HG02943 (cell line): ENCODE data around the gene POTEI.
"Not testable (repeated sequence)": the region's sequence is repeated elsewhere in the genome, so short reads cannot be mapped to it uniquely, and the experiment has no call there.

Source experiments
- ATAC-seq: cut with Tn5 transposase; IDR thresholded peaks from one replicate; pipeline ENCODE4 v1.9.1; 2021; ENCODE audit warnings: mild to moderate bottlenecking, low read depth, moderate library complexity; ENCODE audit not compliant: unreplicated experiment

POTEI gene

DNA sequence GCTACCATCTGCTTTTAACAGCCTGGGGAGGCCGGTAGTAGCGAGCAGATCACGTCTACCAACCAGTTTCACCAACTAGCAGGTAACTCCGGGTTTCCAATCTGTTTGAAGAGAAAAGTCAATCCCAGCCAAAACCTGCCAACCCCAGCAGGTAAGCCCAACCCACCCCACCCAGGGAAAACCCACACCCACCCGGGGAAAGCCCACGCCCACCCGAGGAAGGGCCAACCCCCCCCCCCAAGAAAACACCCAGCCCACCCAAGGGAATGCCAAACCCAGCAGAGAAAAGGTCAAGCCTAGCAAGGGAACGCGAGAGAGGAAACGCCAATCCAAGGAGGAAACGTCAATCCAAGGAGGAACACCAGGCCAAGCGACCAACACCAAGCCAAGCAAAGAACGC is at the start of gene POTEI:
TSS of gene POTEI (minus strand) at position 101 of the 400 bp plus-strand sequence. CDS start at position 8, 93 bp downstream.
- ATAC-seq, result not testable (repeated sequence)

DNA sequence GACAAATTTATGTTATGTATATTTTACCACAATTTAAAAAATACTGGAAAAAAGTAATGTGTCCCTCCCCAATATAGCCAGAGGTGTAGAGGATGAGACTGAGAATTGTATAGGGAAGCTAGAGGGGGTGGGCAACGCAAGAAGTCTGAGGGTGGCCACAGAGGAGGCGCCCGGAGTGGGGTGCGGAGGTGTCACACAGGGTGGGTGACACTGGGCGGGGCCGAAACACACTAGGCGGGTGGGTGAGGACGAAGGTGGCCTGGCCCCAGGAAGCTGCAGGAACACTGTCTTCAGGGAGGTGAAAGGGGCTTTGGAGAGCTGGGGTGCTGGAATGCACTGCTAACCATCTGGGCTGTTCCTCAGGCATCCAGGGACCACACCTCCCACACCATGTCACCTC is 47.3 kb upstream of the POTEI start:
- ATAC-seq, result not testable (repeated sequence)

DNA sequence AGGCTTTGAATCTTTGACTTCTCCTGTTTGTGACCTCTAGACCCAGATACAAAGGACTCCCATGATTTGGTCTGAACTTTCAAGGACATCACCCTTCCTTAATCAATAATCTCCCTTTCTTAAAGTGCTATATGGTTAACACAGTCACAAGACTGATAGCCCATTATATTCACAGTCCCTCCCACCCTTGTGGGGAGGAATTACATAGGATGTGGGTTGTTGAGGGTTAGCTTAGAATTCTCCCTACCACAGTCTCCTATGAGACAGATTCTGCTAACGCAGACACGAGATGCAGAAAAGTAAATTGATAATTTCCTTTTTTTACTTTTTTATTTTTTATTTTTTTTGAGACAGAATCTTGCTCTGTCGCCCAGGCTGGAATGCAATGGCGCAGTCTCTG is 45.0 kb upstream of the POTEI start:
- not testable (repeated sequence) for ATAC-seq

DNA sequence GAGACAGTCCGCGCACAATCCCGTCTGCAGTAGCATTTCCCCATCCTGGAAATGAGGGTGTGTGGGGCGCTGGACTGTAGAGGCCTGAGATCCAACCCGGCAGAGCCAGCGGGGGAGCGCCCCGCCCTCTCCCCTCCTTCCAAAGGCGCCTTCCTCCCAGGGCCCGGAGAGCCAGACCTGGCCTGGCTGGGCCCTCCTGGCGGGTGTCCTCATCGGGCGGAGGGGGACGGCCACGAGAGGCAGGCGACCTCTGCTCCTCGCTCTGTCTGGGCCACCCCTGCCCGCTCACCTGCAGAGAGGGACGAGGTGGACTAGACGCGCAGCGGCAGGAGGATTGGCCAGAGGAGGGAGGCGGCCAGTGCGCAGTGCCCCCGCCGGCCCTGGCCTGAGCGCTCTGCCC is 40.3 kb upstream of the POTEI start:
- not testable (repeated sequence) for ATAC-seq

DNA sequence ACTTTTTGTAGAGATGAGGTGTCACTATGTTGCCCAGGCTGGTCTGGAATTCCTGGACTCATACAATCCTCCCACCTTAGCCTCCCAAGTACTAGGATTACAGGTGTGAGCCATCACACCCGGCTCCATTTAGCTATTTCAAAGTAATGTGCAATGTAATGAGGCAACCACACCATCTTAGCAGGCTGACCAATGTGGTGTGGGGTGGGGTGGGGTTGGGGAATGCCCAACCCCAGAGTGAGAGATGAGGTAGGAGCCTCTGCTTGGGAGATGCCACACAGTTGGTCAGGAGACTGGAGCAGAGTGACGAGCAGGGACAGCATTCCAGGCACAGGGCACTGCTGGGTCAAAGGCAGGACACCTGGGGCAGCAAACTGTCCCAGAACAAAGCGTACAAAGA is 39.3 kb upstream of the POTEI start:
- ATAC-seq, result not testable (repeated sequence)

DNA sequence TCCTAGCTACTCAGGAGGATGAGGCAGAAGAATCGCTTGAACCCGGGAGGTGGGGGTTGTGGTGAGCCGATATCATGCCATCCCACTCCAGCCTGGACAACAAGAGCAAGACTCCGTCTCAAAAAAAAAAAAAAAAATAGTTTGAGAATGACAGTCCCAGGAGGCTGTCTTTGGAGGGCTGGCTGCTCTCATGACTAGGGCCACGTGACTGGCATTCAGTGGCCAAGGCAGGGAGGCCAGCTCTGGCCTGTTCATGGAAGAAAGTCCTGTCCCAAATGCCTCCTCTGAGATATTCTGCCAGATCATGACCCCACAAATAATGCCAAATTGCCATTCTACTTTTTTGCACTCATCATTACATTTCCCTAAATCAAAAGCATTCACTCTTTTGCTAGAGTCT is 35.9 kb upstream of the POTEI start:
- not testable (repeated sequence) for ATAC-seq

DNA sequence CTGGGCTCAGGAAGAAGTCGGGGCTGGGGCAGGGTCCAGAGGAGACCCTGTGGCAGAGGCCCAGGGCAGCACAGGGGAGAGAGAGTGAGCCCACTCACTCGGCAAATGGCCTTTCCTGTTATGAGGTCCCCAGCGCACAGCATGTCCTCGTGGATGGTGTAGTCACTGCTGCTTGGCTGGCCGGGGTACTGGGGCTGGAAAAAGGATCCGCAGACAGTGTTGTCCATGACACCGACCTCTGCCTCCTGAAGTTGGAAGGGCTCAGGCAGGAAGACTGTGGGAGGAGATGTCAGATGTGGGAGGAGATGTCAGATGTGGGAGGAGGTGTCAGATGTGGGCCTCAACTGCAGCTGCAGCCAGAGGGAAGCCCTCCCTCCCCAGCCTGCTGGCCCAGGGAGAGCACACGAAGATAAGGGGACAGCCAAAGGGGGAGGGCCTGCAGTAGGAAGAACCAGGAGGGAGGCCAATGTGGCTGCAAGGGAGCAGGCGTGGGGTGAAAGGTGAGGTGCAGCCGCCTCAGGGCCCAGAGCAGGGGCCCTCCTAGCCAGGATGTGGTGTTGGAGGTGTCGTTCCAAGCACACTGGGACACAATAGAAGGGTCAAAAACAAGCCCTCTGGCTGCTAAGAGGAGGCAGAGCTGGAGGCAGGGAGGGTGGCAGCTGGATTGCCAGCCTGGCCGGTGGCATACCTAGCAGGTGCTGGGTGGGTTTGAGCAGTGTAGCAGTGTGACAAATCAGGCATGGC is 34.8 kb upstream of the POTEI start:
- not testable (repeated sequence) for ATAC-seq

DNA sequence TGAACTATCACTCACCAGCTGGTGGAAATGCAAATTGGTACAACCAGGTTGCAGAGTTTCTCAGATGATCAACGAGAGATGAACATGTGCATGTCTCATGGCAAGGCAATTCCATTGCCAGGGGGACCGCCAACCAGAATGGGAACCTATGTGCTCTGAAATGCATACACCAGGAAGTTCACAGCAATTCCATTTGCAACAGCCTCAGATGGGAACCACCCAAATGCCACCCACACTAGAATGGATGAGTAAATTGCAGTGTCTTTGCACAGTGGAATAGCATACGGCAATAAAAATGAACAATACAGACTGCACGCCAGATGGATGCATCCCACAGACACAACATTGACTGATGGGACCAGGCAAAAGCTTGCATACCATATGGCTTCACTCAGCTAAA is 33.7 kb upstream of the POTEI start:
- ATAC-seq, result not testable (repeated sequence)

DNA sequence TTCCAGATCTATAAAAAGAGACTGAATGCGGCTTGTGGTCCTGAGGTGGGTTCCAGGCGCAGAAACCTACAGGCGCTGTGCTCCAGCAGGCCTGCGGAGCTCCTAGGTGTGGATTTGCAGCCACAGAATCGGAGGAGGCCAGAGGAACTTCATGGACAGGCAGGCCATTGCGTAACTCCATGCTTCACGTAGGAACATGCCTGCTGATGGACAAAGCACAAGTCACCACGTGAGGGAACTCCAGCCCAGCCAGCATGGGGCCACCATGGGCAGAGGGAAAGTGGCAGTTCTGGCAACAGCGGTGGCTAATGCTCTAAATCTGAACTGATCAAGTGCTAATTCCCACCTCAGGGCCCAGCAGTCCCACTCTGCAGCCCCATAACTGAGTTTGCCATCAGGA is 29.1 kb upstream of the POTEI start:
- not testable (repeated sequence) for ATAC-seq

DNA sequence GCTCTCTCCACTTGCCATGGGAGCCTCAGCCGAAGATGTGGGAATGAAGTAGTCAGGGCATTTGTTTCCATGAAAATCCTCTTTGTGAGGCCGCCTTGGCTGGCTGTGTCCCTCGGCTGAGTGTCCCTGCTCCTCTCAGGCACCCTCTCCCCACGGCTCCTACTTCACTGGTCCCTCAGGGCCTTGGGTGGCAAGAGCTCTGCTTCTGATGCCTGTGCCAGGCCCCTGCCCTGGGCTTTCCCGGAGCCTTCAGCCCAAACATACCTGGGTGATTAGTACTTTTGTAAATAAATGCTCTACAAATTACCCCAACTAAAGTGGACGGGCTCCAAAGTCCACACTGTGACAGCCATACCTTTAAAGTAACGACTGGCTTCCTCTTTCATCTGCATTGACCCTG is 27.5 kb upstream of the POTEI start:
- ATAC-seq, result not testable (repeated sequence)

DNA sequence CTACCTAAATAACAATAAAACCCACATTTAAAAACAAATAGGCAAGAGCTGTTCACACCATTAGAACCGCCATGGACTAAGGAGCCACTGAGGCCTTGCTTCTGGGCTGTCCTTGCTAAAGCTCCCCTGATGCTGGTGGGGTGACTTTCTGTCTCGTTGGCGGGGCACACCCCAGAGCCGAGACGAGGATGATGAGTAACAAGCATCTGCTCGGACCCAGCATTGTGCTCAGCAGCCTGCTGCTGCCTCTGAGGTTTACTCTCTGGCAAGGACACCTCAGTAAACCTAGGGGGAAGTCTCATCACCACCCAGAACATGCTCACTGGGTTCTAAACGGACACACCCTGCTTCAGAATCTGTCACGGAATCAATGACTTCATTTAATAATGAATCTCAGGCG is 22.5 kb upstream of the POTEI start:
- ATAC-seq, result peak; percentile 10

DNA sequence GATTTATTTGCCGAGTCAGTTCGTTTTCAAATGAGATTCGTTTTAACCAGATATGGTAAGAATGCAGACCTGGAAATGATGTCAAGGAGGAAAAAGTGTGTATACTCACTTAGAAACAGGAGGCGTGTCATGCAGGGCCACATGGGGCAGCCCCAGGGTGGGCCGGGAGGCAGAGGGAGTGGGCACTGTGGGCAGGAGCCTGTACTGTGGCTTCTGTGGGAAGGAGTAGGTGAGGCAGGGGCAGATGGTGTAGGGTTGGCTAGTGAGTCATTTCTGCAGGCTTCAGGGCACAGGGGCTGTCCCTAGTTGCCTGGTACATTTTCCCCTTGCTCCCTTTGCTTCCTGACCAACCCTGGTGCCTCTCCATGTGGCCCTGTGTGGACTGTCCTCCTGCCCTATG is 22.1 kb upstream of the POTEI start:
- peak; percentile 71 for ATAC-seq

DNA sequence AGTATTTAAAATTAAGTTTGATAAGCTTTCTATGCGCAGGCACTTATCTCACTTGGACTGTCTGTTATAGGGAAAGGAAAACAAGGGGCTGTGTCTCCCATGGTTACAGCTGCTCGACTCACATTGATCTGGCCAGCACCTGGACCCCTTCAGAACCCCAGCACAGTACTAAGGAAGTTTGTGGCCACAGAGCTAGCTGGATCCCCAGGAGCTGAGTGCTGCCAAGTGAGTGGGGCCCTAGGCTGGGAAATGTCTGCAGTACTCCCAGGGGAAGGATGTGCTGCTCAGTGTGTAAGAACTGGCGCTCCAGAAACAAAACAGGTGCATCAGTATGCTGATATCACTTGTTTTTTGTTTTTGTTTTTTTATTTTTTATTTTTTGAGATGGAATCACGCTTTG is 21.1 kb upstream of the POTEI start:
- ATAC-seq, result not testable (repeated sequence)

DNA sequence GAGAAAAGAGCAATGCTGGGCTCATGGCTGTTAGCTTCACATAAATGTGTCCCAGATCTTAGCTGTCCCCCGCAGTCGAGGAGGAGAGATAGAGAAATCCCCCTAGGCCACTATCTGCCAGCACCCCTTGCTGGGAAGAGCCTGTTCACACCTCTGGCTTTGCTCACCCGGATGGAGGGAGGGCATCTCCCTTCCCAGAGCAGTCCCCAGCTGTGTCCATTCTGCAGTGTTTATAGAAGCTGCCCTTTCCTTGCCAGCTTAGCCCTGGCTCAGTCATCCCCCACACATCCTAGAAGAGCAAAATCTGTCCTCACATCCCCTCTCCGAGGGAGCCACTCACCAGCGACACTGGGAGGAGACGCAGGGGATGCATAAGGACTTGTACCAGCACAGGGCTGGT is 20.4 kb upstream of the POTEI start:
- ATAC-seq, result not testable (repeated sequence)

DNA sequence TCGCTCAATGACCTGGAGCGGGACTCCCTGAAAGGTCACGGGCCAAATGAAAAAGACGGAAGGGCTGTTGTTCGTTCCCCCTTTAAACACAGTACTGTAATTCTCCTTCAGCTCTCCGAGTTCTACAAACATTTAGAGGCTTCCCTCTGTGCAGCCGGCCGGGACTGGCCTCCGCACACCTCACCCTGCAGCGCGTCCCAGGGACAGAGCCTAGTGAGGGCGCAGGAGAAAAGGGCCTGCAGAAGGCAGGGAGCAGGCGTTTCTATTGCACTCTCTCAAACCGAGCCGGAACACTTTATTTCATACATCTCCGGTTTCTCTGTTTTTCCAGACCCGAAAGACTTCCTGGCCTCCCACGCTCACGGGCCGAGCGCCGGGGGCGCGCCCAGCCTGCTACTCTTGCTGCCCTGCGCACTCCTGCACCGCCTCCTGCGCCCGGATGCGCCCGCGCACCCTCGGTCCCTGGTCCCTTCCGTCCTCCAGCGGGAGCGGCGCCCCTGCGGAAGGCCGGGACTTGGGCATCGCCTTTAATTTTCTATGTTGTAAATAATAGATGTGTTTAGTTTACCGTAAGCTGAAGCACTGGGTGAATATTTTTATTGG is 18.3 kb upstream of the POTEI start:
- ATAC-seq, result not testable (repeated sequence)

DNA sequence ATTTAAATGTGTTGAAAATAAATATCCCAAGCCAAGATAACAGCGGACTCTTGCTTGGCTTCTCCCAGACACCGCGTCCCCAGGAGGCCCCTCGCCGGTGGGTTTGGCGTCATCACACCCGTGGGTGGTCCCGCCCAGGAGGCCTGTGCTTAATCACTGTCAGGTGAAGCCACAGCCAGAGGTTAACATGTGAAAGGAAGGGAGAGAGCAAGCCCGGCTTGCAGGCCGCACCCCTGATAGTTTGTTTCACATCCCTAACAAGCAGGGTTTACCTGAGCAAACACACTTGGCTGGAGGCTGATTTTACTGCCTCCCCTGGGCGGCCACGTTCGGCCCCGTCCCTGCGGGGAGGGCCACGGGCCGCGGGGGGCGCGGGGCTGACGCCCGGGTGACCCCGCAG is 13.3 kb upstream of the POTEI start:
- not testable (repeated sequence) for ATAC-seq

DNA sequence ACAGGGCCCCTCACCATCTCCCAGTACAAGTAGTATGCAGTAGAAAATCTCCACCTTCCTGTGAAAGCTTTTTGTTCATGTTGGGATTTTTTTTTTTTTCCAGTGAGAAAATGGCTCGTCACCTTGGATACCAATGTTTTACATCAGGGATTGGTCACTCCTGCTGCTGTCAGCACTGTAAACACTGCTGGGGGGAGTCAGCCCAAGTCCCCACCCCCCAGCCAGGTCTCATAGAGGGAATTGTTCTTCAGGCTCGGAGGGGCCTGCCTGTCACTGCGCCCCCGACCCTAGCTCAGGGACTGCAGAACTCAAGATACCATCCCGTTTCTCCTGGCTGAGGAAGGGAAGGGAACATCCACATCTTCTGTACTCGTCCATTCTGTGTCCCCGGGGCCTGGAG is 11.9 kb upstream of the POTEI start, which contains the start of gene CFC1B:
TSS of gene CFC1B (plus strand) at position 231 of the 400 bp plus-strand sequence. CDS start 263 bp downstream, outside the sequence.
- ATAC-seq, result not testable (repeated sequence)

DNA sequence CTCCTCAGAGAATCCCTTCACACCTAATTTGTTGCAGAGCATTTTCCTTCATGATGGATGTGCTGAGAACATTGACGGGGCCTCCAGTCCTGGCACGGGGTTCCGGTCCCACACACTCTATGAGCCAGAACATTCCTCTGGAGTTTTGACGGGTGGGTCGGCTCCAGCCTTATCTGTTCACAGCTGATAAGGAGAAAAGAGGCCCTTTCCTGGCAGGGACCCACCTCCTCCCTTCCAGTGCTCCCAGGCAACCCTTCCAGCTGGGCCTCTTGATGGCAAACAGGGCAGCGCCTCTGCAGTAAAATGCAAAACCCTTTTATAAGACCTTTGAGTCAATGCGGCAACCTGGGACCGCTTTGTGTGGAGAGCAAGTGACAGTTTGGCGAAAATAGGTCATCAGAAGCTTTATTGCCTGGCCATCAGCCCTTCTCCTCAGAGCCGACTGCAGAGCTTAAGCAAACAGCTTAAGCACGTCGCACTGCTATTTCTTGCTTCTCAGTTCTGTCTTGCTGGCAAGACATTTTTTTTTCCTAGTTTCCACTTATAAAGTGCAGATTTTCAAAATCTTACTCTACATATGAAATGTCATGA is 9.5 kb upstream of the POTEI start:
- ATAC-seq, result not testable (repeated sequence)

DNA sequence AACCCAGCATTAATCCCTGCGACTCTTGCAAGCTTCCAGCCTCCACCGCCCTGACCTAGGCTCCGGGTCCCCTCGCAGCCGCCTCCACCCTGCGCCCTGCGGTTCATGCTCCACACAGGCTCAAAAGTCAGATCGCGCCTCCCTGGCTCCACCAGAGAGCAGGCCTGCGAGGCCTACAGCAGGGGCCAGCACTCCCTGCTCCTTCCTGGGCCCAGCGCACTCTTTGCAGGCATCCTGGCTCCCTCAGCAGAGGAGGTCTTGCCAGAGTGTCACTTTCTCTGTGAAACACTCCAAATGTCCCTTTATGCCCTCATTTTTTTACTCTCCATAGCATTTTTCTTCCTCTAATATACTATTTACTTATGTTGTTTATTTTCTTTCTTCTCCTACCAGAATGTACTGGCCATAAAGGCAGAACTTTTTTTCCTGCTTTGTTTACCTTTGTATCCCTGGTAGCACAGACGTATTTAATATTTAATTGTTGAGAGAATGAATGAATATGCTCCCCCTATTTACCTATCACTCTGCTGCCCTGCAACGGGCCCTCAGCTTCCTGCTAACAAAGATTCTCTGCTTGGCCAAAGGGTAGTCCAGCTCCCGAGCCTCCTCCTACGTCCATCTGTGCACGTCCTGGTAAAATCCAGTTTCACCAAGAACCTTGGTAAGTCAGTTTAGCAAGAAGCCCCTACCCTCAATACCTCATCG is 2.8 kb upstream of the POTEI start:
- ATAC-seq, result not testable (repeated sequence)

DNA sequence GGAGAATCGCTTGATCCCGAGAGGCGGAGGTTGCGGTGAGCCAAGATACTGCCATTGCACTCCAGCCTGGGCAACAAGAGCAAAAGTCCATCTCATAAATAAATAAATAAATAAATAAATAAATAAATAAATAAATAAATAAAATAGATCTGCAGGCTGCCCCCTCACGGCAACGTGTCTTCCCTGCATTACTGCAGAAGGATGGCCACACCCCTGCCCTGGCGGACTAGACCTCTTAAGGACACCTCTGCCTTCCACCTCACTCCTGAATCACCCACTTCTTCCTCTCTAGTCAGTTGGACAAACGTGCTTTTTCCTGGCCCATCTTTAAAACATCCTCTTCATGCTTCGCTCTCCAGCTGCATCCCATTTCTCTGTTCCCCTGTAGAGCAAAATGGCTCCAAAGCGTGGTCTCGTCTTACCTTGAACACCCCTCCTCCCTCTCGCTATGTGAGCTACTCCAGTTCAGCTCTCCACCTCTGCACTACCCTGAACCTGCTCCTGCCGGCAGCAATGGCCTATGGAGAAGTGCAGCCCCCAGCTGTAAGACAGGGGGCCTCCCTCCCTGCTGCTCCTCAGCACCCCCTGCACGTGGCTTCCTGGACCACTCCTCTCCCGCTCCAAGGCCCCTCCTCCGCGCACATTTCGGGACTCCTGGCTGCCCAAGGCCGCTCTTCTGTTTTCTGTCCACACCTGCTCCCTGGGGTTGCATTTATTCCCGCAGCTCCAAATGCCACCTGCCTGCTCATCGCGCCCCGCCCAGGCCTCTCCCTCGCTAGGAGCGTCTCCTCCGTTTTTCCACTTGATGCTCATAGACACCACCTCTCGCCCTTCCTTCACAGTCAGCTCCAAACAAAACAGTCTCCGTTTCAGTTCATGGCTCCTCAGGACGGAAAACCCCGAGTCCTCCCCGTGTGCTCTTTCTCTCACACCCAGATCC is 1.9 kb upstream of the POTEI start:
- not testable (repeated sequence) for ATAC-seq
